Stimulated activated CD4-positive, alpha-beta T cell treated with anti-CD3 and anti-CD28 coated beads, Interleukin-1b, Interleukin-23, amount 100 ng/mL, for 48 hours (primary cell): ENCODE data around the gene SYT9.

Source experiments
- DNase-seq: peaks from one replicate; pipeline ENCODE4 v3.0.0-alpha.2; 2020

Gene SYT9

GRCh38 chr11:7251836-7252682, at the start of gene SYT9:
TSS of gene SYT9 (plus strand) at chr11:7251904. CDS start at chr11:7252187, 283 bp downstream.
- DNase-seq, result peak; percentile 12

- no peak for DNase-seq
These were observed 49.3 kb upstream of the SYT9 start for GRCh38 chr11:7202412-7202811.

- DNase-seq, result no peak
These were observed 46.9 kb upstream of the SYT9 start for GRCh38 chr11:7204778-7205177.

DNA sequence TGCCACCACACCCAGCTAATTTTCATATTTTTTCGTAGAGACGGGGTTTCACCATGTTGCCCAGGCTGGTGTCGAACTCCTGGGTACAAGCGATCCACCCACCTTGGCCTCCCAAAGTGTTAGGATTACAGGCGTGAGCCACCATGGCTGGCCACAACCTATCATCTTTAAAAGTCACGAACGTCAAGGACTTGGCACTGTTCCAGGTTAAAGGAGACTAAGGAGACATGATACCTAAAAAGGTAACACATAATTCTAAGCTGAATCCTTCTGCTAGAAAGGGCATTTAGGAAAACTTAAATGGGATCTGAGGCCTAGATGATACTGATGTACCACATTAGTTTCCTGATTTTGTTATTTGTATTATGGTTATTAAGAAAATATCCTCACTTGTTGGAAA, 43.3 kb upstream of the SYT9 start:
- DNase-seq, result no peak

GRCh38 chr11:7219491-7219890, 32.2 kb upstream of the SYT9 start:
- DNase-seq, result no peak

- DNase-seq, result no peak
These were observed 31.1 kb upstream of the SYT9 start for GRCh38 chr11:7220636-7221035.

DNA sequence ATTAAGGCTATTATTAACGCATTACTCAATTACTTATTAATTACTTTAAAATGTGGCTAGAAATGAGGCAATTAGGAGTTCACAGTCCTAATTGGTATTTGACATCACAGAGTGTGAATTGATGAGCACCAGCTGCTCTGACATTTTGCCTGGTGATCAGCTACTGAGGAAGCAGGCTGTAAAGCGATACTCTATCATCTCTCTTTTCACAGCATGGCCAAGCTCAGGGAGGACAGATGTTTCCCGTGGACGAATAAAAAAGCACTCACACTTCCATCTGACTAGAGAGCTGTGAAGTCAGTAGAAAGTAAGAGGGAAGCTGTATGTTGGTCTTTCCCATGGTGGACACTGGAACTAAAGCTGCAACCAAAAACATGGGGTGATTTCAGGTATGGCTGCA, 29.1 kb upstream of the SYT9 start:
- DNase-seq, result no peak

- no peak for DNase-seq
These were observed 11.8 kb upstream of the SYT9 start for GRCh38 chr11:7239877-7240276.

DNA sequence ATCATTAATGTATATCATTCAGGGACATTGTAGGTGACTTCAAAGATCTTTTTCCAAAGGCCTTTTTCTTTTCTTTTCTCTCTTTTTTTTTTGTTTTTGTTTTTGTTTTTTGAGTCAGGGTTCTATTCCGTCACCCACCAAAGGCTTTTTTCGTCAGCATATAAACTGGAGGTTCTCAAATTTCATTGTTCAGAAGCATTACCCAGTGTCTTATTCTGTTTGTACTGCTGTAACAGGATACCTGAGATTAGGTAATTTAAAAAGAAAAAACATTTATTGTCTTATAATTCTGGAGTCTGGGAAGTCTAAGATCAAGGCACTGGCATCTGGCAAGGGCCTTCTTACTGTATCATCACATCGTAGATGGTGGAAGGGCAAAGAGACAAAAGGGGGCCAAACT, 6.4 kb upstream of the SYT9 start:
- DNase-seq, result no peak

DNA sequence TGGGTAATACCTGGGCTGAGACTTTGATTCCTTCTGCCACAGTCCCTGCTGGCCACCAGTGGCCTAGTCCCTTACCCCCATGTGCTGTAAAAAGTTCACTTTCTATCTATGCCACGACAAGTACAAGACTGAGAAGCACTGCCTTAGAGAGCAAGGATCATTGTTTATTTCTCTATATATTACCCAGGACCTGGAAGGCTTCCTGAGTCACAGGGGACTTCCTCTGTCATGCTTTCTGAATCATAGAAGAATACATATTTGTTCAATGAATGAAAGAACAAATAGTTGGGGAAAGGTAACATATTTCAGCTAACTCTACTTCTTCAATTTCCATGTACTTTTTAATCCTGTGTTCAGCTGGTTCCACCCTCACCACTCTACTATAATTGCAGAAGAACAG, 5.5 kb upstream of the SYT9 start:
- no peak for DNase-seq

DNA sequence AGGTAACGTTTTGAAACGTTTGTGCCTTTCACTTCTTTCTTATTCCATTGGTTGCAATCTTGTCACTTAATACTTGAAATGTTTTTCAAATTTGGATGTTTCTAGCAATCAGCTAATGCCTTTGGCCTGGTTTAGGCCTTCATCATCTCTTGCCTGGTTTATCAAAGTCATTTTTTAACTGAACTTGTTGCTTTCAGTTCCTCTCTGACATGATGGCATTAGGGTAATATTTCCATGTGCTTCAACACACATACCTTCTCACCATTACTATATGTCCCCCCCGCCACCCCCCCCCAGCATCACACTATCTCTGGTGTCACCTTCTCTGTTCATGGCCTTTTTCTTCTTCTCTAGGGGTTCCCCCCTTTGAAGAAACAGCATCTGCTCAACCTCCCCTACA, 1.5 kb upstream of the SYT9 start:
- DNase-seq, result no peak

- DNase-seq, result no peak
These were observed 243 bp upstream of the SYT9 start for GRCh38 chr11:7251487-7251835.

DNA sequence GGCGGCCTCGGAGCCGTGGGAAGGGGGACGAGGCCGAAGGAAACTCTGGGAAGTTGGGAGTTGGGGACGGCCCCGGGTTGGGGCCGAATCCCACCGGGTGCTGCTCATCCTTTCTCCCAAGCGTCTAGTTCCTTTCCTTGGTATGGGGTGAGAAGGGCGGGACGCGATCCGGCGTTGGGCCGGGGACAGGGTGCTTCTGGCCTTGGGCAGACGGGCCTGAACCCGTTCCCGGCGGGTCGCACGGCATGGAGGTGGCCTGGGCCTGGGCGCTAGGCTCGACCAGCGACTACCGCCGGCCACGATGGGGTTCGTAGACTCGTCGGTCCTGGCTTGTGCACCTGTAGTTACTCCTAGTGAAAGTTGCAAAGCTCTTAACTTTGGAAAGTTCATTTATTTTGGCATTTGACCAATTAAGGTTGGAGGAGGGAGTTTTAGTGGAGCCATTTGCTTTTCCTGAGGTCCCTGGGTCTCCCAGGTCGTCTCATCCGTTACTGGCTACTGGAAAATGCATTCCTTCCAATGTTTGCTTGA, 1.0 kb downstream of the SYT9 start:
- no peak for DNase-seq

DNA sequence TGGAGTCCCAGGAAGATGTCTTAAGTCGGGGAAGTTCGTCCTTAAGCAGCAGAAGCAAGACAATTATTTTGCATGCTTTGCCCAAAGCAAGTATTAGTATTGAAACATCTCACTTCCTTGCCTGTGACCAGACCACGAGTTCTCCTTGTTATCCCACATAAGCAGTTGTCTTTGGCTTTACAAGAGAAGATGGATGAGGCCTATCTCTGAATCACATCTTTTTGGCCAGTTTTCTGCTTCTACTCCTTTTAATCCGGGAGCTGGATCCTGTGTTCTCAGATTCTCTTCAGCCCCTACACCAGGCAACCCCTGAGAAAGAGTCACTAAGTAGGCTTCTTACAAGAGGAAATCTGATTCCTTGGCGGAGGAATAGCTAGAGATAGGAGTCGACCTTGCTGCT, 2.1 kb downstream of the SYT9 start:
- no peak for DNase-seq

DNA sequence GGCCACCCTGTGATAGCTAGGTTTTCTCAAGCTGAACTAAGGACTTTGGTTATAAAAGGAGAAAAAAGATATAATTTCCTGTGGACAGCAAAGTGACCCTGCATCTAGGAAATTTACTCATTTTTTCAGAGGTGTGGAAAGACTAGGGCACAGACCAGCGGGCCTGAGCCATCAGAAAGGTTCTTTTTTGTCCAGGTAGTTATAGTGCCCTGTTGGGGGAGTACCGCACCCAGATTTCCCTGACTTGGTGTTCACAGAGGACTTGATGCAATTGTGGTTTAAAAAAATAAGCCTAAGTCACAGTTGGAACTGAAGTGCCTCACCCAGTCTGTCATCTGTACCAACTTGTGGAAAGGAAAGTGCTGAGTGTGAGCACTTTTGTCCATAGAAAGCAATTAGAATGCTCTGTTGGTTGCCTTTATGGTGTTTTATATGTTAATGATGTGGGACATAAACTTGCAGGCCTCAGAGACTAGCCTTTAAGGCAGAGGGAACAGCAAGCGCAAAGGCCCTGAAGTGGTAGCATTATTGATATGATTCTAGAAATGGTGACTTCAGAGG, 3.1 kb downstream of the SYT9 start:
- no peak for DNase-seq

DNA sequence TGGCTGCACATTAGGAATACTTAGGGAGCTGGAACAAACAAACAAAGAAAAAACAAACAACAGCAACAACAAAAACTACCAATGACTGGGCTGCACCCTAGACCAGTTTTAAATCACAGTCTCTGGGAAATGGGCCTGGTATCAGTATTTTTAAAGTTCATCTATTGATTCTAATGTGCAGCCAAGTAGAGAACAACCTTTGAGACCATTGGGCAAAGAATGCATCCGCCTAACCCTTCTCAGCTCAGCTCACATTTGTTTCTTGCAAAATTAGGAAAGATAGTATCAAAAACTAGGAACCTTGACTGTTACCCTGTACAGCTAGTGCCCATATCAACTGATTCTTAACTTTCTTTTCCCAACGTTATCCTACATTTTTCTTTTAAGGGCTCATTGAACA, 5.2 kb downstream of the SYT9 start:
- DNase-seq, result no peak

DNA sequence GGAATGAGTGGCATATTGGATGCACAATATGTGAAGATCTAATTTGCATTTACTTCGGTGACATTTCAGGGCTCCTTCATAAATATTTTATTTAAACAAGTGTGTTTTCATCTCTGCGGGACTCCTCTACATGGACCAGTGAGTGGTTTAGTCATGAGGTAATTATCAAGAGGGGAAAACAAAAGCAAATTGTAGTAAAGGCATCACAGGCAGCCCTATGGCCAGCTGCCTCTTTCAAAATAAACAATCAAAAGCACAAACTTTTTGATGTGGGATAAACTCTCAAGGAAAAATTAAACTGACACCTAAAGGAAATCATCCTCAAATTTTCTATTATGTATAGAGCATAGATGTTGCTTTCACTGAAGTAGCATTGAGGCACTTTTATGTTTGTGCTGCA, 6.0 kb downstream of the SYT9 start:
- DNase-seq, result no peak

DNA sequence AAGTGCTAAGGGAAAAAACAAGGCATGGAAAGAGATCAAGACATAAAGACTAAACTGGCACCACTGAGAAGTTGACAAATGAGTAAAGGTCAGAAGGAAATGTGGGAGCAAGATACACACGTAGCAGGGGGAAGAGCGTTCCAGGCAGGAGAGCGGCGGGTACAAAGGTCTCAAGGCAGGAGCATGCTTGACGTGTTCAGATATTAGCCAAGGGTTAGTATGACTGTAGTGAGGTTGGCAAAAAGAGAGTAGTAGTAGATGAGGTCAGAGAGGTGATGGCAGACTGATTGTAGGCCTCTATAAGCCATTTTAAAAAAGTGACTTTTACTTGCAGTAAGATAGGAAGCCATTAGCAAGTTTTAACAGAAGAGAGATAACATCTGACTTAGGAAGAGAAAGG, 9.9 kb downstream of the SYT9 start:
- no peak for DNase-seq

GRCh38 chr11:7262672-7263071, 11.0 kb downstream of the SYT9 start:
- no peak for DNase-seq

DNA sequence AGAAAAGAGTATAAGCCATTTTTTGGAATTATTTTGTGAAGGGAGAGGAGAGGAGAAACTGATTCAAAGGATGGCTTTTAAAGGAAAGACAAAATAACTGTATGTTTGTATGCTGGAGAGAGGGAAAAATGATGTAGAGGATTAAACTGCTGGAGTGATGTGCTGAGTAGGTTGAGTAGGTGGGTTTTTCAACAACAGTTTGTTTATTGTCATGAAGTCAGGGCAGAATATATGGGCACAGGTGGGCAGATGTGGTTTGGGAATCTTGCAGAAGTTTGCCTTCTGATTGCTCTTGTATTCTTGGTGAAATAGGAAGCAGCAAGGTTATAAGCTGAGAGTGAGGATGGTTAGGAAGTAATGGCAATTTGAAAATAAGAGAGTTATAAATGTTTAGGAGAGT, 12.1 kb downstream of the SYT9 start:
- no peak for DNase-seq

GRCh38 chr11:7268758-7269157, 17.1 kb downstream of the SYT9 start:
- no peak for DNase-seq

DNA sequence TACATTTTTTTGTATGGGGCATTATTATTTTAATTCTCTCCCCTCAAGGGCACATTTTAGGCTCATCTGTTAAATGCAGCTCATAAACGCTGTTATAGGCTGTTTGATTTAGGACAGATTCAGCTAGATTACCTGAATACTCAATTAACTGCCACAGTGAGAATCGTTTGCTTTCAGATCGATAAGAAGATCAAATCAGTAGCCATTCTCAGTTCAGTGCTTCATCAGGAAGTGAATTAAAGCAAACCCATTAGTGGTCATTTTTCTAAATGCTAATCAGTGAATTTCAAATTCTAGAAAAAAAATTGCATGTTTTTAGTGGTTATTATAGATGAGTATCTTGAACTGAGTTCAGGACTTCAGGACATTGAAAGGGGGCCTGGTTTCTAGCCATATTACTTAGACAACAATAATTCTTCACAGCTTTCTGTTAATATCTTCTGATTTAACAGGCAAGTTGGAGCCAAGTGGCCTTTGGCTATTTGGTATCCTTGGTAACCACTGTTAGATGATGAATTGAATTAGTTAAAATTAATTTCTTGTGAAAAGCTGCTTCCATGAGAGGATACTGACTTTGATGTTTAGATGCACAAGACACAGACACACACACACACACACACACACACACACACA, 18.6 kb downstream of the SYT9 start:
- no peak for DNase-seq

- no peak for DNase-seq
These were observed 20.7 kb downstream of the SYT9 start for GRCh38 chr11:7272373-7272772.

DNA sequence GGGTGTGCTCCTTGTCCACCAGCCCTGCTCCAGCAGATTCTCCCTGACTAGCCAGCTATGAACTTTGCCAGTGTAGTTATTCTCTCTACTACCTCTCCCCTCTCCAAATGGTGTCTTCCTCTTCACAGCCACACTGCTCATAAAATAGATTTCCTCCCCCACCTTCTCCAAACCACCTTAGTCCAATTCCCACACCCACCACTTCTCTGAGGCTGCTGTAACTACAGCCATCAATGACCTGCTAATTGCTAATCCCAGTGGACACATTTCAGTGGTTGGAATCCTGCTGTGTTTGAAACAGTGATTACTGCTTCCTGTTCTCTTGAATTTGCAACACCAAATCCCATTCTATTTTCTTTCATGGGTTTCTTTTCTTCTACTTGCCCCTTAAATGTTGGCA, 23.4 kb downstream of the SYT9 start:
- DNase-seq, result no peak
